ENCODE results near the gene POLDIP3.
"Not testable (repeated sequence)": the region's sequence is repeated elsewhere in the genome, so short reads cannot be mapped to it uniquely, and the experiment has no call there.

The POLDIP3 gene

DNA sequence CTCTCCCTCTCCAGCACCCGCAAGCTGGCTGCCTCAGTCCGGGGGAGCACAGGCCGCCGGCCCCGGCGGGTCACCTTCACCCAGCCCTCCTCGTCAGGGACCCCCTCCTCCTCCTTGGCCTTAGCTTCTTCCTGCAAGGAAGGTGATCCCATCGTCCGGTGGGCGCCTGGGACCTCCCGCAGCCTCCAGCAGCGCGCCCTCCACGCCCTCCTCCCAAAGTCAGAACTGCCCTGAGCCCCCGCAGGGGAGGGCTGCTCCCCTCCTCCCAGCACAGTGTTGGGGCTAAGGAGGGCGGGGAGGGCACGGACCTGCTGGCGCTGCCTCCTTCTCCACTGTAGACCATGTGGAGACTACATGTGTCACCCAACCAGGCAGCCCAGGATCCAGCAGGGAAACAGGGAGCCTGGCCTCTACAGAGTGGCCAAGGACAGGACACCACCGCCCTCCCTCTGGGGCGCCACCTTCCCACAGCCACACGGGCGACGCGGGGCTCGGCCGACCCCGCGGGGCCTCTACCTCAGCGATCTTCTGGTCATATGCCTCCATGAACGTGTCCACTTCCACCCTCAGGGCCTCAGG is 38.6 kb downstream of the POLDIP3 start:
- H3K9me3 Mint-ChIP-seq, H3K27me3 Mint-ChIP-seq, H3K4me1 Mint-ChIP-seq, DNase-seq, H3K27ac Mint-ChIP-seq, H3K4me3 Mint-ChIP-seq, ATAC-seq: not testable (repeated sequence)
- peaks cover 24% of the 10 kb centered on the region for H3K36me3 Mint-ChIP-seq (ENCODE audit: low read depth)

DNA sequence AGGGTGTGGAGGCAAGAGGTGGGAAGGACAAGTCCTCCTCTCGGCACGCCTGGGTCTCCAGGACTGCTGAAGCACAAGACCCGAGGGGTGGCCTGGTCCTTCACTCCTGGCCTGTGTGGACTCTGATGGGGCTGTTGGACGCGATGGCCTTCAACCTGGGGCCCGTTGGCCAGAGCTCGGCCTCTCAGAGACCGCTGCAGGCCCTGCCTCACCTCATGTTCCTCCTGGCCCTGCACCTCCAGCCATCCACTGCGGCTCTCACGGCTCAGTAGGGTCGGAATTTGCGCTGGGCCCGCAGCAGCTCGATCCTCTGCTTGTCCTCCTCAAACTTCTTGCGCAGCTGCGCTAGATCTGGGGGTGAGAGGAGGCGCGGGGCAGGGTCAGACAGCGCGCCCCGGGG is 40.2 kb downstream of the POLDIP3 start:
- H3K9me3 Mint-ChIP-seq, H3K4me3 Mint-ChIP-seq, H3K27ac Mint-ChIP-seq, H3K4me1 Mint-ChIP-seq, ATAC-seq, DNase-seq, H3K27me3 Mint-ChIP-seq: not testable (repeated sequence)
- peaks cover 21% of the 10 kb centered on the region for H3K36me3 Mint-ChIP-seq (ENCODE audit: low read depth)

DNA sequence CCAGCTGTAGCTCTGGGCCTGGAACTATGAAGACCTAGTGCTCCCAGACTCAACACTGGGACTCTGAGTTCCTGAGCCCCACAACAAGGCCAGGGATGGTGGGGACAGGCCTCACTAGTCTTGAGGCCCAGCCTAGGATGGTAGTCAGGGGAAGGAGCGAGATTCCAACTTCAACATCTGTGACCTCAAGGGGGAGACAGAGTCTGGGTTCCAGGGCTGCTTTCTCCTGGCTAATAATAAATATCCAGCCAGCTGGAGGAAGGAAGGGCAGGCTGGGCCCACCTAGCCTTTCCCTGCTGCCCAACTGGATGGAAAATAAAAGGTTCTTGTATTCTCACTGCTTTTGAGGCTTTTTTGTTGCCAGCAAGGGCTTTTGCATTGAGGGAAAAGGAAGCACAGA is 40.6 kb downstream of the POLDIP3 start:
- H3K4me1 Mint-ChIP-seq, H3K27ac Mint-ChIP-seq, ATAC-seq, DNase-seq, H3K9me3 Mint-ChIP-seq, H3K27me3 Mint-ChIP-seq, H3K4me3 Mint-ChIP-seq: not testable (repeated sequence)
- H3K36me3 Mint-ChIP-seq (ENCODE audit: low read depth): peaks cover 21% of the 10 kb centered on the region

- H3K9me3 Mint-ChIP-seq, DNase-seq, H3K4me1 Mint-ChIP-seq, H3K4me3 Mint-ChIP-seq, ATAC-seq, H3K27me3 Mint-ChIP-seq: not testable (repeated sequence)
- peaks cover 13% of the 10 kb centered on the region for H3K36me3 Mint-ChIP-seq (ENCODE audit: low read depth)
- H3K27ac Mint-ChIP-seq: peak overlapping the region; percentile 35
Observed at GRCh38 chr22:42571068-42571467, 43.6 kb downstream of the POLDIP3 start.

GRCh38 chr22:42570580-42570979 is 44.1 kb downstream of the POLDIP3 start:
- H3K4me1 Mint-ChIP-seq, DNase-seq, H3K27ac Mint-ChIP-seq, H3K27me3 Mint-ChIP-seq, ATAC-seq, H3K9me3 Mint-ChIP-seq, H3K4me3 Mint-ChIP-seq: not testable (repeated sequence)
- peaks cover 13% of the 10 kb centered on the region for H3K36me3 Mint-ChIP-seq (ENCODE audit: low read depth)

GRCh38 chr22:42567950-42568349 is 46.7 kb downstream of the POLDIP3 start:
- H3K27me3 Mint-ChIP-seq; DNase-seq; H3K9me3 Mint-ChIP-seq; ATAC-seq; H3K27ac Mint-ChIP-seq; H3K4me1 Mint-ChIP-seq; H3K4me3 Mint-ChIP-seq; H3K36me3 Mint-ChIP-seq (ENCODE audit: low read depth): not testable (repeated sequence)

DNA sequence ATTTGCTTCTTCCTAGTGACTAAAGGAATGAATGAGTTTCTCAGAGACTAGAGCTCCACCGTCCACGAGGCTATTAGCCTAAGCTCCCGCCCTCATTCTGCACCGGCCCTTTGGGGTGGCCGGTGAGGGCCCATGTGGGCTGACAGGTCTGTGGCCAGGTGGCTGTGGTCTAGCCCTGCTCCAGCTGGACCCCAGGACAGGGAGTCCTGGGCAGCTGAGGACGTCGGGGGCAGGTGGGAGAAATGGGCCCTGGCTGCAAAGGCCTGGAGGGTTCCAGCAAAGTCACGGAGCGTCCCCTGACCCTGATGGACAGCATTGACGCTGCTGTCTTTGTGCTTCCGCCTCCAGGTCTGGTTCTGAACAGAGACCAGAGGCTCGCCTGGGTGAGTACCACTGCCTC is 48.7 kb downstream of the POLDIP3 start:
- Mint-ChIP-seq H3K36me3 (ENCODE audit: low read depth) (peaks cover 3% of the 10 kb centered on the region), H3K4me1 (peaks cover 4% of the 10 kb centered on the region), H3K27me3 (no peaks in the 10 kb centered on the region), H3K9me3 (no peaks in the 10 kb centered on the region), H3K4me3 (no peak overlapping the region), H3K27ac (no peak overlapping the region)
- no peak for DNase-seq
- no peak for ATAC-seq

- Mint-ChIP-seq H3K4me1 (peaks cover 4% of the 10 kb centered on the region), H3K36me3 (ENCODE audit: low read depth) (no peaks in the 10 kb centered on the region), H3K9me3 (no peaks in the 10 kb centered on the region), H3K4me3 (no peak overlapping the region), H3K27me3 (no peaks in the 10 kb centered on the region), H3K27ac (no peak overlapping the region)
- no peak for DNase-seq
- ATAC-seq: no peak
Observed at GRCh38 chr22:42564699-42565098, 50.0 kb downstream of the POLDIP3 start.

GRCh38 chr22:42563943-42564342 is 50.7 kb downstream of the POLDIP3 start:
- not testable (repeated sequence) for ATAC-seq; H3K27ac Mint-ChIP-seq; H3K4me1 Mint-ChIP-seq; DNase-seq; H3K9me3 Mint-ChIP-seq; H3K36me3 Mint-ChIP-seq (ENCODE audit: low read depth); H3K4me3 Mint-ChIP-seq; H3K27me3 Mint-ChIP-seq

DNA sequence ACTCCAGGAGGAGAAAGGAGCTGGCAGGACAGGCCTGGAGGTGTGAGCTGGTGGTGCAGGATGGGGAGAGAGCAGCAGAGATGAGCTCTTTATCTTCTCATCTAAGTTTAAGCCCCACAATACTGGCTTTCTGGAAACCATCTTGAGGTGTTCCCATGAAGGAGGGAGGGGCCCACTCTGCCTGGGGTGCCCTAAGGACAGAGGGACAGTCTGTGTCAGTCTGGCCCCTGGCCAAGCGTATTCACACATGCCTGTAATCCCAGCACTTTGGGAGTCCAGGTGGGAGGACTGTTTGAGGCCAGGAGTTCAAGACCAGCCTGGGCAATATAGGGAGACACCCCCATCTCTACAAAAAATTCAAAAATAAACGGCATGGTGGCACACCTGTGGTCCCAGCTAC is 52.0 kb downstream of the POLDIP3 start:
- Mint-ChIP-seq H3K4me3 (no peak overlapping the region), H3K9me3 (no peaks in the 10 kb centered on the region), H3K4me1 (peaks cover 4% of the 10 kb centered on the region), H3K36me3 (ENCODE audit: low read depth) (no peaks in the 10 kb centered on the region), H3K27ac (no peak overlapping the region), H3K27me3 (no peaks in the 10 kb centered on the region)
- ATAC-seq: no peak
- DNase-seq: no peak

GRCh38 chr22:42562279-42562678 is 52.4 kb downstream of the POLDIP3 start:
- Mint-ChIP-seq H3K36me3 (ENCODE audit: low read depth) (no peaks in the 10 kb centered on the region), H3K4me1 (peaks cover 4% of the 10 kb centered on the region), H3K27ac (no peak overlapping the region), H3K9me3 (no peaks in the 10 kb centered on the region), H3K27me3 (no peaks in the 10 kb centered on the region), H3K4me3 (no peak overlapping the region)
- ATAC-seq (no peak), DNase-seq (no peak)

GRCh38 chr22:42561856-42562255 is 52.8 kb downstream of the POLDIP3 start:
- no peak overlapping the region for H3K27ac Mint-ChIP-seq
- H3K9me3 Mint-ChIP-seq: no peaks in the 10 kb centered on the region
- no peak overlapping the region for H3K4me3 Mint-ChIP-seq
- H3K27me3 Mint-ChIP-seq: no peaks in the 10 kb centered on the region
- peaks cover 4% of the 10 kb centered on the region for H3K4me1 Mint-ChIP-seq
- no peaks in the 10 kb centered on the region for H3K36me3 Mint-ChIP-seq (ENCODE audit: low read depth)
- DNase-seq (no peak), ATAC-seq (no peak)

GRCh38 chr22:42560781-42561180 is 53.9 kb downstream of the POLDIP3 start:
- Mint-ChIP-seq H3K4me3 (no peak overlapping the region), H3K9me3 (no peaks in the 10 kb centered on the region), H3K27me3 (no peaks in the 10 kb centered on the region), H3K27ac (no peak overlapping the region), H3K4me1 (peaks cover 4% of the 10 kb centered on the region), H3K36me3 (ENCODE audit: low read depth) (no peaks in the 10 kb centered on the region)
- ATAC-seq (peak; percentile 65), DNase-seq (peak; percentile 32)

GRCh38 chr22:42560381-42560780 is 54.3 kb downstream of the POLDIP3 start:
- ATAC-seq: no peak
- Mint-ChIP-seq H3K9me3 (no peaks in the 10 kb centered on the region), H3K4me1 (peaks cover 4% of the 10 kb centered on the region), H3K27ac (no peak overlapping the region), H3K36me3 (ENCODE audit: low read depth) (no peaks in the 10 kb centered on the region), H3K27me3 (no peaks in the 10 kb centered on the region), H3K4me3 (no peak overlapping the region)
- DNase-seq: no peak

DNA sequence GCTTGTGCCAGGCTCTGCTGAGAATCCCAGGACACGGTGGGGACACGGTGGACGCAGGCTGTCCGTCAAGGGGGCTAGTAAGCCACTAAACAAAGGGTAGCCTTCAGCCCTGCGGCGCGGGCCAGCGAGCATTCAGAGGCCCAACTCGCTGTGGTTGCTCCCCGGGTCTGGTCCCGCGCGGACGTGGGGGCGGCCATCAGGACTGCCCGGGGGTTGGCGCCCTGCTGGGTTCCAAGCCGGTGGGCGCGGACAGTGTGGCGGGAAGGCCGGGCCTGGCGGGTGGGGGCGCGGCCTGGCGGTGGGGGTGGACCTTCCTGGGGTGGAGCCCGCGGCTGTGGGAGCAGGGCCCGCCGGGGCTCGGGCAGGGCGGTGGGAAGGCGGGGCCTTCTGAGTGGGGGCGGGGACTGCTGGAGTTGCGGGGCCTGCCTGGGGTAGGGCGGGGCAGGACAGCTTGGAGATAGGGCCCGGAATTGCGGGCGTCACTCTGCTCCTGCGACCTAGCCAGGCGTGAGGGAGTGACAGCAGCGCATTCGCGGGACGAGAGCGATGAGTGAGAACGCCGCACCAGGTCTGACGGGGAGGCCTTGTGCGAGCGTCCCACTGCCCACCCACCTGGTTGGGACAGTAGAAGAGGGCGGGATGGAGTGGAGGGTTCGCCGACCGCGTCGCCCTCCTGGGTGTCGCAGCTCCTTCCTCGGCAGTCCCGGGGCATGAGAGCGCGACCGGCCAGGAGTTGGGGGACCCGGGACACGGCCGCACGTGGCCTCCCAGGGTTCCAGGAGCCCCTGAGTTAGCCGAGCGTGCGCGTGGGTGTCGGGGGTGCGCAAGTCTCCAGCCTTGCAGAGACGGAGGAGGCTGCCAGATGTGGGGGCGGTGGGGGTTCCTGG is 61.0 kb downstream of the POLDIP3 start, which contains the start of gene SERHL2:
Gene SERHL2 (plus strand): TSS at position 482 of the 887 bp plus-strand sequence. CDS start 65 bp downstream, at position 547.
- DNase-seq (peak; percentile 96), ATAC-seq (peak; percentile 97)
- no peaks in the 10 kb centered on the region for H3K36me3 Mint-ChIP-seq (ENCODE audit: low read depth)
- peak within 1 kb of the TSS; percentile 76 for H3K27ac Mint-ChIP-seq
- peaks cover 24% of the 10 kb centered on the region for H3K4me1 Mint-ChIP-seq
- no peaks in the 10 kb centered on the region for H3K27me3 Mint-ChIP-seq
- no peaks in the 10 kb centered on the region for H3K9me3 Mint-ChIP-seq
- H3K4me3 Mint-ChIP-seq: peak within 1 kb of the TSS; percentile 80
